SK-N-SH (cell line): ENCODE data around the gene PRRC2B.

ENCODE experiments used
- EP300 ChIP-seq, 2 experiments: IDR thresholded peaks; 2 replicates each; pipeline versions ENCODE4 v1.4.0 to v1.6.1; 2012; ENCODE audit warnings: borderline replicate concordance in 1 of 2, low read depth in 1 of 2, low read length in 1 of 2
- NFIC ChIP-seq: IDR thresholded peaks from 2 replicates; pipeline ENCODE4 v1.4.0; 2012; ENCODE audit warnings: borderline replicate concordance
- RAD21 ChIP-seq: IDR thresholded peaks from 2 replicates; pipeline ENCODE4 v1.6.1; 2012; ENCODE audit warnings: mild to moderate bottlenecking, low read length

GRCh38 chr9:131465401-131465800 lies 71.5 kb downstream of the PRRC2B start:
- TF ChIP-seq NFIC = no peak
- TF ChIP-seq EP300 (IDR thresholded peaks at IDR 0.05; ENCODE audit: borderline replicate concordance in 1 of 2, low read depth in 1 of 2, low read length in 1 of 2) = no peak
- TF ChIP-seq RAD21 = no peak
